Uterus (tissue), 2 donors: ENCODE data around the gene ADAMTSL1.

Source experiments
- CTCF ChIP-seq, 4 experiments: fragments of 200-600 bp in 2 of 4; fragments of 450-650 bp in 2 of 4; sonication (generic) in 2 of 4; IDR thresholded peaks; one replicate each; pipeline ENCODE4 v1.5.1; 2016 to 2019; ENCODE audit warnings: antibody characterized with exemption in 4 of 4, mild to moderate bottlenecking in 2 of 4, moderate library complexity in 1 of 4
- POLR2A ChIP-seq, 2 donors: fragments of 450-650 bp; IDR thresholded peaks; one replicate each; pipeline ENCODE4 v1.6.1; 2016; ENCODE audit warnings: antibody characterized with exemption in 2 of 2, mild to moderate bottlenecking in 1 of 2, moderate library complexity in 1 of 2

- TF ChIP-seq CTCF (IDR thresholded peaks at IDR 0.05) (no peak), POLR2A (IDR thresholded peaks at IDR 0.05) (no peak)
These were observed 437.0 kb downstream of the ADAMTSL1 start for GRCh38 chr9:18910916-18911315.
